ENCODE measurements around the gene ZNF224. TPM values are rescaled to one million over a fixed set of nuclear protein-coding genes. Genes with fewer than 3 reads are reported as not detected.
A peak's percentile ranks its signal among the peaks of the same experiment; 100 is the strongest.

ZNF224 gene
- total RNA-seq (10 to 100 TPM; 19.6 to 20.6 TPM), polyA plus RNA-seq (11.9 TPM)

DNA sequence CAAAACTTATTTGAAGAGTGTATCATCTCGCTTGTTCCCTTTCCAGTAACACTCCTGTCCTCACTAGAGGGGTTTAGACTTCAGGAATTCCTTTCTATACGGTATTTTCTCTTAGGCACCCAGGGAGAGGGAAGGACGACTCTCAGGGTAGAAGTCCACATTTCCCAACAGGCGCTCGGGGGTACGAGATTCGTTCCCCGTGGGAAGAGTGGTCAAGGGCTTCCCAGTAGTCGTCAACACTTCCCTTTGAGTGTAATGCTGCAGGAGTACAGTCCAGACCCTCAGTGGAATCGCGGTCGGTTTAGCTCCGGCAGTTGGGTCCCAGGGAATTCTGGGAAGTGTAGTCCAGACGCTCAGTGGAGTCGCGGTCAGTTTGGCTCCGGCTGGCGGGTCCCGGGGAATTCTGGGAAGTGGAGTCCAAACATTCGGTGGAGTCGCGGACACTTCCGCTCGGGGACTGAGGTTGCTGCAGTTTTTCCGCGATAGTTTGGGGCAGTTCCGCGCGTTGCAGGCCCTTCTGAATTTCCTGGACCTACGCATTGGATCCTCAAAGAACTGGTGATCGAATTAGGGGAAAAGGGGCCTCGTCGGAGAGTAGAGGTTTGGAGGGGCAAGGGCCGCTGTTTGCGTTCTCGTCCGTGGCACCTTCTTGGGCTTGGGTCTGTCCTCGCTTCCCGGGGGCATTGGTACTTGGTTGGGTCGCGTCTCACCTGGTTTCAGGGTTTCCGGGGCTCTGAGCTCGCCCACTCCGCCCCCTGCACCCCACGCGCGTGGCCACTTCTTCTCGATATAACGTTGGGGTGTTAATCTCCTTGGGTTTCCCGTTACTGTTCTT lies at the start of gene ZNF224:
Gene ZNF224 (plus strand): TSS at position 431 of the 835 bp plus-strand sequence. CDS start 3,513 bp downstream, outside the sequence.
- Mint-ChIP-seq H3K9me3 (no peaks in the 10 kb centered on the region), H3K4me1 (peaks cover 22 to 40% (median 36%) of the 10 kb centered on the region in 3 donors), H3K36me3 (peaks cover 10 to 39% (median 15%) of the 10 kb centered on the region in 3 donors), H3K27ac (peak within 1 kb of the TSS; percentile 24 to 99 (median 92)), H3K27me3 (no peaks in the 10 kb centered on the region), H3K4me3 (peak within 1 kb of the TSS; percentile 83 to 99 (median 98))
- peaks cover 12% of the 10 kb centered on the region for H3K36me3 ChIP-seq (ENCODE audit: insufficient read depth, low read length)
- H3K4me1 ChIP-seq (ENCODE audit: insufficient read depth, low read length), result peaks cover 19% of the 10 kb centered on the region
- H3K9me3 ChIP-seq (ENCODE audit: low read length), result no peaks in the 10 kb centered on the region
- peak within 1 kb of the TSS; percentile 82 for H3K4me3 ChIP-seq (ENCODE audit: low read length)
- CTCF ChIA-PET, result interaction anchor here (1.4 to 2.1 kb wide), 5 partner anchors 11 to 211 kb away, joined by 4 to 7 read pairs (median 5); partner anchors contain the start of genes ZNF235 and ZNF45
- H3K27ac ChIP-seq (ENCODE audit: low read depth, low read length), result peak within 1 kb of the TSS; percentile 87
- no peaks in the 10 kb centered on the region for H3K27me3 ChIP-seq (ENCODE audit: insufficient read depth, low read length, poor library complexity, severe bottlenecking)
- peak; percentile 71 to 86 (median 75) for DNase-seq
- POLR2A ChIA-PET, result interaction anchor here (0.6 kb wide), 2 partner anchors 24 to 118 kb away, joined by 3 read pairs; partner anchors contain the start of gene ZNF227

DNA sequence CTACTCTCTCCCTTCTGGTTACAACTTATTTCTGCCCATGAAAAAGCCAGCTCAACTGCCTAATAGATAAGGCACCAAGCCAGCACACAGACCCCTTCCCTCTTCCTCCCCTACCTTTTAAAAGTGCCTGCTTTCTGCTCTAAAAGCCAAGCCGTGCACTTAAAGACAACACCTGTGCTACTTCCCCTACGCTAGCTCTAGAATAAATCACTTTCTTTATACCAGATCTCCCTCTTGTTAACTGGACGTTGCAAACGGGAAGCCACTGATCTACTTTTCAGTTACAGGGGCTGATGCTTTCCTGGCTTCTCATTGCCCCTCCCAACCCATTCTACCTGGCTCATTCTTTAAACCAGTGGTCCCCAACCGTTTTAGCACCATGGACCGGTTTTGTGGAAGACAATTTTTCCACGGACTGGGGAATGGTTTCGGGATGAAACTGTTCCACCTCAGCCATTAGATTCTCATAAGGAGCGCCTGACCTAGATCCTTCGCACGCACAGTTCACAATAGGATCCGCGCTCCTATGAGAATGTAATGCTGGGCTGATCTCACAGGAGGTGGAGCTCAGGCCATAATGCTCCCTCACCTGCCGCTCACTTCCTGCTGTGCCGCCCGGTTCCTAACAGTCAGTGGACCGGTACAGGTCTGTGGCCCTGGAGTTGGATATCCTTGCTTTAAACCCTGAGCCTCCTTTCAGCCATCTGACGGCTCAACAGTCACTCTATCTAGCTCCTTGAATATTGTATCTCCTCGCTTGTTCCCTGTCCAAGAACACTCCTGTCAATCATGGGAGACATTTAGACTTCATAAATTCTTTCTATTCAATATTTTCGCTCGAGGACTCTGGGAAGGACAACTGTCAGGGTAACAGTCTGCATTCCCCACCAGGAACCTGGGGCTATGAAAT lies 43.2 kb upstream of the ZNF224 start:
- no peak overlapping the region for H3K27ac ChIP-seq (ENCODE audit: low read depth, low read length)
- DNase-seq, result peak in 1 of 5 donors; percentile 13

DNA sequence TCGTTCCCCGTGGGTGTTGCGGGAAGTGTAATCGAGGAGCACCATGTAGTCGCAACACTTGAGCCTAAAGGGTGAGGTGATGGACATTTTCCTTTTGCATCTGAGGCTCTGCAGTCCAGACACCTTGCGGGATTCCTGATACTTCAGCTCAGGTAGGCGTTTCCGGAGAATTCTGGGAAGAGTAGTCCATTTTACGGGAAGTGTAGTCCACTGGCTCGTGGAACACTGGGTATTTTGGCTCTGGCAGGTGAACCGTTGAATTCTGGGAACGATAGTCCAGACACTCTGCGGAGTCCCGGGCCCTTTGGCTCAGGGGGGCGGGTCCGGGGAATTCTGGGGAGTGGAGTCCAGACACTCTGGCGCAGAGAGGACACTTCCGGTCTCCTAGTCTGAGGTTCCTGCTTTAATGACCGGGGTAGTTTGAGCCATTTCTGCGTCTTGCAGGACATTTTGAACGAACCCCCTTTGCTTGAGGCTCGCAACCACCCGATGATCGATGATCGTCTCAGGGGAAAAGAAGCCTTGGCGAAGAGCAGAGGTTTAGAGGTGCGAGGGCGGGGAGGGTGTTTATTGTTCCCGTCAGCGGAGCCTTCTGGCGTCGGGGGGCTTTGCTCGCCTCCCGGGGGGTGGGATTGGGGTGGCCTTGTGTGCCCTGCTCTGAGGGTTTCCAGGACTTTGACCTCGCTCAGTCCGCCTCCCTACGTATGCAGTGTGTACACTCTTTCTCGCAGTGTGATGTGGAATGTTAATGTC lies 42.3 kb upstream of the ZNF224 start, which contains the start of gene ZNF223:
Gene ZNF223 (plus strand): TSS at position 387 of the 753 bp plus-strand sequence. CDS start 3,141 bp downstream, outside the sequence.
- Mint-ChIP-seq H3K27me3 (peaks cover 18% of the 10 kb centered on the region in 2 donors), H3K27ac (peak within 1 kb of the TSS; percentile 3 to 88 (median 64)), H3K9me3 (peaks cover 16 to 45% (median 28%) of the 10 kb centered on the region in 5 donors), H3K4me3 (peak within 1 kb of the TSS; percentile 83 to 96 (median 93)), H3K4me1 (peaks cover 19 to 33% (median 31%) of the 10 kb centered on the region in 3 donors), H3K36me3 (peaks cover 14 to 52% (median 31%) of the 10 kb centered on the region in 3 donors)
- Histone ChIP-seq H3K9me3 (ENCODE audit: low read length) (no peaks in the 10 kb centered on the region), H3K4me3 (ENCODE audit: low read length) (peak within 1 kb of the TSS; percentile 62), H3K4me1 (ENCODE audit: insufficient read depth, low read length) (peaks cover 8% of the 10 kb centered on the region), H3K27ac (ENCODE audit: low read depth, low read length) (no peak within 1 kb of the TSS), H3K36me3 (ENCODE audit: insufficient read depth, low read length) (no peaks in the 10 kb centered on the region), H3K27me3 (ENCODE audit: insufficient read depth, low read length, poor library complexity, severe bottlenecking) (no peaks in the 10 kb centered on the region)
- DNase-seq, result peak; percentile 9 to 53 (median 36)
- ChIA-PET CTCF (interaction anchor here (0.5 kb wide), 1 partner anchor 124 kb away, joined by 3 read pairs; no protein-coding TSS in a partner anchor), POLR2A (no interaction called here)

More for the DNA sequence above, 43.2 kb upstream of the ZNF224 start:
- Mint-ChIP-seq H3K27ac (peak overlapping the region in 6 of 8 donors; percentile 3 to 88 (median 64)), H3K4me1 (peaks cover 19 to 33% (median 31%) of the 10 kb centered on the region in 3 donors), H3K4me3 (peak overlapping the region; percentile 83 to 96 (median 93)), H3K27me3 (peaks cover 18 to 21% of the 10 kb centered on the region in 2 donors), H3K9me3 (peaks cover 20 to 42% (median 24%) of the 10 kb centered on the region in 5 donors), H3K36me3 (peaks cover 14 to 52% (median 27%) of the 10 kb centered on the region in 3 donors)
- ChIA-PET CTCF (no interaction called here), POLR2A (no interaction called here)
- Histone ChIP-seq H3K27me3 (ENCODE audit: insufficient read depth, low read length, poor library complexity, severe bottlenecking) (no peaks in the 10 kb centered on the region), H3K9me3 (ENCODE audit: low read length) (no peaks in the 10 kb centered on the region), H3K4me1 (ENCODE audit: insufficient read depth, low read length) (peaks cover 8% of the 10 kb centered on the region), H3K4me3 (ENCODE audit: low read length) (peak overlapping the region; percentile 62), H3K36me3 (ENCODE audit: insufficient read depth, low read length) (no peaks in the 10 kb centered on the region)

DNA sequence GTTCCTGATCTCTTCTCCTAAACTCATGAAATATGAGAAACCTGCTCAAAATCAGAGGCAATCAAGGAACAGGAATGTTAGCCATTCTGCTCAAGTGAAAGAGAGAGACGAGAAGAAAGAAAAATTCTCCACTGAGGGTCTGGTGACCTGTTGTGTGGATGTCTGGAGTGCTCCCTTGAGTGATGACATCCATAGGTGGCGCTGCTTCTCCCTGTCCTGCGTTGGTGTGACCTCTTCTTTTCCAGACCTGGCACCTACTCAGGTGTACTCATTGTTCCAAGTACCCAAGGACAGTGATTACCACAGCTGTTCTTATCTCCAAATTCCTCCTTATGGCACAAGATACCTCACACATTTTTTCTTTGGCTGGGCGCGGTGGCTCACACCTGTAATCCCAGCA lies 38.3 kb upstream of the ZNF224 start:
- DNase-seq, result no peak
- Mint-ChIP-seq H3K27me3 (peaks cover 4 to 16% of the 10 kb centered on the region in 2 donors), H3K4me3 (no peak overlapping the region), H3K4me1 (peaks cover 18 to 30% (median 25%) of the 10 kb centered on the region in 3 donors), H3K27ac (no peak overlapping the region), H3K36me3 (peaks cover 29 to 75% (median 61%) of the 10 kb centered on the region in 3 donors), H3K9me3 (peaks cover 15 to 49% (median 24%) of the 10 kb centered on the region in 5 donors)
- Histone ChIP-seq H3K4me3 (ENCODE audit: low read length) (no peak overlapping the region), H3K9me3 (ENCODE audit: low read length) (no peaks in the 10 kb centered on the region), H3K27ac (ENCODE audit: low read depth, low read length) (no peak overlapping the region), H3K4me1 (ENCODE audit: insufficient read depth, low read length) (peaks cover 8% of the 10 kb centered on the region), H3K36me3 (ENCODE audit: insufficient read depth, low read length) (no peaks in the 10 kb centered on the region), H3K27me3 (ENCODE audit: insufficient read depth, low read length, poor library complexity, severe bottlenecking) (no peaks in the 10 kb centered on the region)
- CTCF ChIA-PET, result no interaction called here
- POLR2A ChIA-PET, result no interaction called here

DNA sequence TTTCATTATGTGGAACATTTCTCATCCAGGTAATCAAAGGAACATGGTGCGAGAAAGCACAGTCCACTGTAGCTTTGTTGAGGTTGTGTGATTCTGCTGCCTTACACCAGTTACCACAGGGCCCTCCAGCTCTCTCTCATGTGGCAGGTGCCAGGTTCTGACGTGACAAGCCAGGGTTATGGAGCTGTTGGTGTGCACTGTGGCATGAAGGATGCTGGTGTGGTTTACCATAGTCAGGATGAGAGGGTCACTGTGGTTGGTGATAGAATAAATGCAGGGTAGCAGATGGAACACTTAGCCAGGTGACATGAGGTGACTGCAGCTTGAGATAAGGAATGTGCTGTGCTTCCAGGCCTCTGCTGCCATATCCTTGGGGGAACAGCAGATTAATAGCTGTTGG lies 34.9 kb upstream of the ZNF224 start:
- H3K27me3 Mint-ChIP-seq, result no peaks in the 10 kb centered on the region
- Histone ChIP-seq H3K36me3 (ENCODE audit: insufficient read depth, low read length) (peaks cover 4% of the 10 kb centered on the region), H3K27ac (ENCODE audit: low read depth, low read length) (no peak overlapping the region), H3K9me3 (ENCODE audit: low read length) (no peaks in the 10 kb centered on the region), H3K27me3 (ENCODE audit: insufficient read depth, low read length, poor library complexity, severe bottlenecking) (no peaks in the 10 kb centered on the region), H3K4me1 (ENCODE audit: insufficient read depth, low read length) (no peaks in the 10 kb centered on the region), H3K4me3 (ENCODE audit: low read length) (no peak overlapping the region)
- DNase-seq, result no peak
- H3K4me1 Mint-ChIP-seq, result peaks cover 0 to 1% (median 0%) of the 10 kb centered on the region in 3 donors
- no peak overlapping the region for H3K4me3 Mint-ChIP-seq
- ChIA-PET POLR2A (no interaction called here), CTCF (no interaction called here)
- peaks cover 37 to 90% (median 82%) of the 10 kb centered on the region in 3 donors for H3K36me3 Mint-ChIP-seq
- H3K9me3 Mint-ChIP-seq, result peaks cover 12 to 56% (median 25%) of the 10 kb centered on the region in 5 donors
- no peak overlapping the region for H3K27ac Mint-ChIP-seq

DNA sequence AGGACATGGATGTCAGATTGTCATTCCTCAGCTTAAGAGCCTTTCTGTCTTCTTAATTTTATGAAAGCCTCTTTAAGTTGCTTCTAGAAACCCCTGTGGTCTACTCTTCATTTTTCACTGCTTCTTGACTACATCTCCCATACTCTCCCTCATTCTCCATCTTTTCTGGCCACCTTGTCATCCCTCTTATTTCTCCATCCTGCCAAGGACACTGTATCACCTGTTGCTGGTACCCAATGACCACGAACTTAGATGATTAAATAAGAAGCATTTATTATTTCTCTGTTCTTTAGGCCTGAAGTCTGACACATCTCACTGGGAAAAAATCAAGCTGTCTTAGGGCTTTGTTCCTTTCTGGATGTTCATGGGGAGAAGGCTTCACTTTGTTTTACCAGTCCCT lies 33.1 kb upstream of the ZNF224 start:
- no peak for DNase-seq
- H3K36me3 Mint-ChIP-seq, result peaks cover 30 to 88% (median 78%) of the 10 kb centered on the region in 3 donors
- H3K4me1 Mint-ChIP-seq, result no peaks in the 10 kb centered on the region
- ChIA-PET CTCF (no interaction called here), POLR2A (no interaction called here)
- H3K4me3 Mint-ChIP-seq, result no peak overlapping the region
- Histone ChIP-seq H3K4me3 (ENCODE audit: low read length) (no peak overlapping the region), H3K27me3 (ENCODE audit: insufficient read depth, low read length, poor library complexity, severe bottlenecking) (no peaks in the 10 kb centered on the region), H3K4me1 (ENCODE audit: insufficient read depth, low read length) (no peaks in the 10 kb centered on the region), H3K36me3 (ENCODE audit: insufficient read depth, low read length) (peaks cover 4% of the 10 kb centered on the region), H3K9me3 (ENCODE audit: low read length) (peaks cover 4% of the 10 kb centered on the region), H3K27ac (ENCODE audit: low read depth, low read length) (no peak overlapping the region)
- peaks cover 14 to 55% (median 27%) of the 10 kb centered on the region in 5 donors for H3K9me3 Mint-ChIP-seq
- no peaks in the 10 kb centered on the region for H3K27me3 Mint-ChIP-seq
- no peak overlapping the region for H3K27ac Mint-ChIP-seq

DNA sequence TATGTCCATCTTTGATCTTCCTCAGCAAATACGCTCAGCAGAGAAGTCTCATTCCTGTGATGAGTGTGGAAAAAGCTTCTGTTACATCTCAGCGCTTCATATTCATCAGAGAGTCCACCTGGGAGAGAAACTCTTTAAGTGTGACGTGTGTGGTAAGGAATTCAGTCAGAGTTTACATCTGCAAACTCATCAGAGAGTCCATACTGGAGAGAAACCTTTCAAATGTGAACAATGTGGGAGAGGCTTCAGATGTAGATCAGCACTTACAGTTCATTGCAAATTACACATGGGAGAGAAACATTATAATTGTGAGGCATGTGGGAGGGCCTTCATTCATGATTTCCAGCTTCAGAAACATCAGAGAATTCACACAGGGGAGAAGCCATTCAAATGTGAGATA lies 27.9 kb upstream of the ZNF224 start:
- no peak overlapping the region for H3K4me3 Mint-ChIP-seq
- peaks cover 19 to 70% (median 54%) of the 10 kb centered on the region in 3 donors for H3K36me3 Mint-ChIP-seq
- no peaks in the 10 kb centered on the region for H3K4me1 ChIP-seq (ENCODE audit: insufficient read depth, low read length)

More for the DNA sequence above, 27.9 kb upstream of the ZNF224 start:
- H3K27me3 Mint-ChIP-seq, result peaks cover under 1 to 4% of the 10 kb centered on the region in 2 donors
- H3K9me3 Mint-ChIP-seq, result peaks cover 27 to 72% (median 55%) of the 10 kb centered on the region in 5 donors
- Histone ChIP-seq H3K27ac (ENCODE audit: low read depth, low read length) (no peak overlapping the region), H3K4me3 (ENCODE audit: low read length) (no peak overlapping the region), H3K9me3 (ENCODE audit: low read length) (peaks cover 18% of the 10 kb centered on the region), H3K36me3 (ENCODE audit: insufficient read depth, low read length) (peaks cover 2% of the 10 kb centered on the region), H3K27me3 (ENCODE audit: insufficient read depth, low read length, poor library complexity, severe bottlenecking) (no peaks in the 10 kb centered on the region)
- CTCF ChIA-PET, result no interaction called here
- no peak overlapping the region for H3K27ac Mint-ChIP-seq
- DNase-seq, result no peak
- POLR2A ChIA-PET, result no interaction called here
- H3K4me1 Mint-ChIP-seq, result peaks cover 4 to 5% (median 4%) of the 10 kb centered on the region in 3 donors

Data from CD8-positive, alpha-beta memory T cell (primary cell).